ENCODE measurements around the gene CPEB1.
"Not testable (repeated sequence)": the region's sequence is repeated elsewhere in the genome, so short reads cannot be mapped to it uniquely, and the experiment has no call there.

Gene CPEB1

DNA sequence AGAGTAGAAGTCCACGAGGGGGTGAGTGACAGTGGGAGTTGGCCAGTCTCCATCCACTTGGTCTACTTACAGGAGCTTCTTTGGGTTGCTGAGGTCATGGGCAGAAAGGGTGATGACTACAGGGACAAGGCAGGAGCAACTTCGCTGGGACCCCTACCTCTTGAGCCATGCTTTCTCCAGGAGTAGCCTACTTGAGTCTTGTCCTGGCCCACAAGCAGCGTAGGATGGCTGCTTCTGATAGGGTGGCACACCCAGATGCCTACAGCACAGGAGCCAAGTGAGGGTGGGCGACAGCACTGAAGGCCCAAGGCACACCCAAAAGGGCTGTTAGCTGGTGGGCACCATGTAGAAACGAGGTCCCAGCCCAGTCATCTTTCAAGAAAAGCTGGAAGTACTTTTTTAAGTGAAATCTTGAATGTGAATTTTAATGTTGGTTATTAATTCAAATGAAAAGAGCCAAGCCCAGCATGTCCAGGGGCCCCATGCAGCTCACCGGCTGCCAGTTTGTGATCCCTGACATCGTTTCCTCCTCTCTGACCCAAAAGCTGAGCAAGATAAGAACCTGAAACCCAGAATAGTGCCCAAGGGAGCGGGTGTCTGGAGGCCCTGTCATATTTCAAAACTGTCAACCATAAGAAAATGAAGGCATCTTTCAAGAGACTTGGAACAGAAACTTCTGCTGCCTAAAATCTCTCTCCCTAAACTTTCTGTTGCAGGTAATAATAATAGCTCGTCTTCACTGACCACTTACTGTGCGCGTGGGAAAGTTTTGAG, 2.2 kb upstream of the CPEB1 start:
- H3K4me3 ChIP-seq (ENCODE audit: low read depth, low read length): no peak overlapping the region

DNA sequence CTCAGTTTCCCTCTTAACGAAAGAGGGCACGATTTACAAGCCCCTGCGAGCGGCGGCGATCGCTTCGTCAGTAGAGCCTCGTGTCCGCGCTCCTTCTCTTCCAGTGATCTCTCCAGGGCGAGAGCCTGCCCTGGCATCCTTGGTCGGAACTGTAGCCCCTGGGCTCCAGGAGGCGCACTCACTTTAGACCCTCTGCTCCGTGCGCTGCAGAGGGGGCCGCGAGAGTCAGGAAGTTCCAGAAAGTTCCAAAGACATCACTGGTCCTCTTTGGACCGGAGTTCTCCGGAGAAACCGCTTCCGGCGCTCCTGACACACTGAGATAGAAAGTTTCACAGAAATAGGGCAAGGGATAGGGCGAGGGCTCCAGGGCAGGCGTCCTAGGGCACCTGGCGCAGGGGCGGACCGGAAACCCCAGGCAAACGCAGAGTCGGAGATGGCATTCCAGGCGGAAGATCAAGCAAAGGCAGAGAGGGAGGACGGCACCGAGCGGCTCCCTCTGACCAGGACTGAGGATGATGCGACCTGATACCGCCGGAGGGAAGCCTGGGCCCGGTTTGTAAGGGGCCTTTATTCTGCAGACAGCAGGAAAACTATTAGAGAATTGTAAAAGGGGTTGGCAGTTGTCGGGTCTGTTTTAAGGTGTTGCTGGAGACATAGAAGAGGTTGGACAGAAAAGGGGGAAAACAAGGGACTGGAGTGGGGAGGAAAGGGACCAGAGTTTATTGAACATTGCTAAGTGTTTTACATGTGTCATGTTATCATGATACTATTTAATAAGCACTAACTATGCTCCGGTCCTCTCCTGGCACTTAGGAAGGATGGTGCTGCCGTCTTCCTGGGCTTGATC, 1.3 kb upstream of the CPEB1 start:
- H3K4me3 ChIP-seq (ENCODE audit: low read depth, low read length): peak overlapping the region; percentile 13

GRCh38 chr15:82647835-82648256, 683 bp upstream of the CPEB1 start:
- peak overlapping the region; percentile 27 for H3K4me3 ChIP-seq (ENCODE audit: low read depth, low read length)

GRCh38 chr15:82646250-82647044, 716 bp downstream of the CPEB1 start:
- H3K4me3 ChIP-seq (ENCODE audit: low read depth, low read length): peak overlapping the region; percentile 4

- H3K4me3 ChIP-seq (ENCODE audit: low read depth, low read length): not testable (repeated sequence)
Measured at GRCh38 chr15:82644967-82645852, 2.0 kb downstream of the CPEB1 start.

DNA sequence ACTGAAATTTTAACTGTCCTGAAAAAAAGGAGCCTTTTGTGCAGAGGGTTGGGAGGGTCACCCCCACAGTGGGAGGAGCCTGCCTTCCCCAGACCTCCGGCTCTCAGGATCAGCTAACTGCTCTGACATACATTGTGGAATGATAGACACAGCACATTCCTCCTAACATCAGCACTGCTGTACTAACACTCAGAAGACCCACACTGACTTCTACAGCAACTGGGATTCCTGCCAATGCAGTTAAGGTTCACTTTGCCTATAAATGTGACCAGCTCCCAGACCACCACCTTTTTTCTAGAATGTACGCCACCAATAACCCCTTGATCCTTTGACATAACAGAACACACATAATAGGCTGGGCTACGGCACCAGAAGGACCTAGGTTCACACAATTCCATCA, 3.2 kb downstream of the CPEB1 start:
- no peak overlapping the region for H3K4me3 ChIP-seq (ENCODE audit: low read depth, low read length)

DNA sequence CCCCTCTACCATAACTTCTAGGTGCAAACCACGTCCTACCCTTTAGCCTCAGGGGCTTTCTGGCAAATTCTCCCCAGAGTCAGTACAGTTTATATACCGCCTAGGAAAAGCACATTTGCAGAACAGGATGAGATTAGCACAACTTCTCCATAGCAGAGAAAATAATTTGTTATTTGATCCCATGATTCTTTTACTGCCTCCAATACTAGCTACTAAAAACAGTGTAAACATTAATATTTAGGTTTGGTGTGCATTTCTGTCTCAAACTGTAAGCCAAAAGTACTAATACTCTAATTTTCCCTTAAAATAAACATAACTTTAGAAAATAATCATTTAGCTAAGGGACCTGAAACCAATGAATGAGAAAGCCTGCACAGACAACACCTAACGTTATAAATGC, 4.5 kb downstream of the CPEB1 start:
- H3K4me3 ChIP-seq (ENCODE audit: low read depth, low read length): no peak overlapping the region

DNA sequence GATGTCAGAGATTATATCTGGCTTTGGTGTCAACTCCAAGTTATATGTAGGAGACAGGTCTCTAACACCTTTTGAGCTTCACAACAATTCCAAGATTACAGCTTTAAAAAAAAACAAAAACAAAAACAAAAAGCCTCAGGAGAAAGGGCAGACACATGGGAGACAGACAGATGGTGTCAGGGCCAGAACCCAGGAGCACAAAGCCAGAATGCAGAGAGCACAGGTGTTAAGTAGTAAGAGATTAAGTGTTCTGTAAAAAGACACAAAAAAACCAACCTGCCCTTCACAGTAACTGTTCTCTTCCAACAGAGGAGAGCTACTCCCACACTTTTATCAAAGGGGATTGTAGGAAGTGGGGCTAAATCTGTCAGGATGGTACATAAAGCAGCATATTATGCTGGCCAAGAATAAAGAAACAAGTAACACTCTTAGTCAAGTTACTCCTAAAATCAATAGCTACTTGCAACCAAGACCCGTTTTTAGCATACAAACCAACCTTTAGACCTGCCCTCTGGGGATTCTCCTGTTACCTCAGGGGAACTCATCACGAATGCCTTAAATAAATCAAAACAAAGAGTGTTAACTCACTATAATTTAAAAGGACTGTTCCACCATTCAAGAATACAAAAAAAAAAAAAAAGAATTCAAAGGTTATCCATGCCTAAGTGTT, 5.9 kb downstream of the CPEB1 start:
- H3K4me3 ChIP-seq (ENCODE audit: low read depth, low read length): no peak overlapping the region

- H3K4me3 ChIP-seq (ENCODE audit: low read depth, low read length): no peak overlapping the region
Measured at GRCh38 chr15:82640672-82641071, 6.5 kb downstream of the CPEB1 start.

GRCh38 chr15:82635798-82636197, 11.4 kb downstream of the CPEB1 start:
- no peak overlapping the region for H3K4me3 ChIP-seq (ENCODE audit: low read depth, low read length)

GRCh38 chr15:82630033-82630432, 17.1 kb downstream of the CPEB1 start:
- H3K4me3 ChIP-seq (ENCODE audit: low read depth, low read length): no peak overlapping the region

DNA sequence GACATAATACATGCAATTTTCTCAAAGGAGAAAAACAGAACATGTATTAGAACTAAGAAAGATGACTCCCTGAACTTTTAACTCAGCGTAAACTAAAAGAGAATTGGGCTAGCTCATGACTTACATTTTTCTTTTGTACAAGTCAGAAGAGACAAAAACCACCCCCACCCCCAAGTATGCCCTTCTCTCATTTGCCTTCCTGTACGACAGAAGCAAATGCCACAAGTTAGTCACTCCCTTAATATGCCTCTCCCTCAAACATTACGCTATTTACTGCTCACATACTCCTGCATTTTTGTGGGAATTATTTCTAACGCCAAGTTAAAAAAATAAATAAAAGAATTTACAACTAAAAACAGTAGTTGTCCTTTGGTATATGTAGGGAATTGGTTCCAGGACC, 22.0 kb downstream of the CPEB1 start:
- no peak overlapping the region for H3K4me3 ChIP-seq (ENCODE audit: low read depth, low read length)

- H3K4me3 ChIP-seq (ENCODE audit: low read depth, low read length): no peak overlapping the region
Measured at GRCh38 chr15:82624438-82624837, 22.7 kb downstream of the CPEB1 start.

DNA sequence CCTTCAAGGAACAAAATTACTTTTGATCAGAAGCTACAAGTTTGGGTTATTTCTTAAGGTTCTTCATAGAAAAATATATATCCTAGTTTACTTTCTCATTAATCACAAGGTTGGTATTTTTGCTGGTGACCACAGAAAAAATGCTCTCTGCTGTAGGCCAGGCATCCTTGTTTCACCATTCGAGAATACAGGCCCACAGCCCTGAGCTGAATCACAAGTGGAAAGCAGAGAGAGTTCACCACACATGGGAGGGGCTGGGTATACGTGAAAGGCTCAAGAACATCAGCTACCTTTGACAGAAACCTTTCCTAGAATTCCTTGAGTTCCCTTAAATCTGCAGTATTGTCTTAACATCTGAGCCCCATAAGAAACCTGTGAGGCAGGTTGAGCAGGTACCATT, 23.2 kb downstream of the CPEB1 start:
- no peak overlapping the region for H3K4me3 ChIP-seq (ENCODE audit: low read depth, low read length)

DNA sequence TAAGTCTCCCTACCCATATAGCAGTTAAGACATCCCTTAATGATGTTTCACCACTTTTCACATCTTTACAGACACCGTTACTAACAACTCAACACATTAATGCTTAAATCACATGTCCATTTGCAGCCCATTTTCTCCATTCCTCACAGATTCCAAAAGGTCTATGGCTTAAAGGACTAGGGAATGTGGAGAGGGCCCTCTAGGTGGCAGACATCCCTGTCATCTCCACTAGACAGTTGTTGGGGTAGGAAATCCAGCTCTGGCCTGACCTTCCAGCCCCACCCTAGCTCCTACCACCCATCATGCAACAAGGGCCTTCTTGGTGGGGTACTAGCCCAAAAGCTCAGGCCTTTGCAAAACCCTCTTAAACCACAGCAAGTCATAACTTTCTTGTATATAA, 25.2 kb downstream of the CPEB1 start:
- no peak overlapping the region for H3K4me3 ChIP-seq (ENCODE audit: low read depth, low read length)

DNA sequence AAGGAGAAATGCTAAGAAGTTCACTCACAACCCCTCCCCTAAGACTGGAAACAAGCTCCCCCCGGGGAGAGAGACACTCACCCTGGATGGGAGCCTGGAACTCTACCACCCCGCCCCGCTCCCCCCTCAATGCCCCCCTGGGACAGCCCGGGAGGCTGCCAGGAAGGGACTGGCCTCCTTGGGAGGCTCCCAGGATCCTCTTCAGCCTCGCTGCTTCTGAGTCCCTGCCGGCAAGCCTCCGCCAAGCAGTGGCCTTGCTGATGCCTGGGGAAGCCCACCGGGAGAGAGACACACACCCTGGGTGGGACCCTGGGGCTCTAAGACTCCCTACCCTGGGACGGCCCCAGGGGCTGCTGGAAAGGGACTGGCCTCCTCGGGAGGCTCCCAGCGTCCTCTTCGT, 33.4 kb downstream of the CPEB1 start:
- no peak overlapping the region for H3K4me3 ChIP-seq (ENCODE audit: low read depth, low read length)

DNA sequence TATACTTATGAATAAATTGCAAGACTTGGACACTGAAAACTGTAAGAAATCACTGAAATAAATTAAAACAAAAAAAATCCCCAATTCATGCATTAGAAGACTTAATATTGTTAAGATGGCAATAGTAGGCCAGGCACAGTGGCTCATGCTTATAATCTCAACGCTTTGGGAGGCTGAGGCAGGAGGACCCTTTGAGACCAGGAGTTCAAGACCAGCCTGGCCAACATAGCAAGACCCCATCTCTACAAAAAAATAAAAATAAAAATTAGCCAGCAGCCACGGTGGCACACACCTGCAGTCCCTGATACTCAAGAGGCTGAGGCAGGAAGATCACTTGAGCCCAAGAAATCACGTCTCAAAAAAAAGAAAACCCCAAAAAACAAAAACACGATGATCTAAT, 35.8 kb downstream of the CPEB1 start:
- H3K4me3 ChIP-seq (ENCODE audit: low read depth, low read length): no peak overlapping the region

- H3K4me3 ChIP-seq (ENCODE audit: low read depth, low read length): no peak overlapping the region
Measured at GRCh38 chr15:82602195-82602594, 45.0 kb downstream of the CPEB1 start.

DNA sequence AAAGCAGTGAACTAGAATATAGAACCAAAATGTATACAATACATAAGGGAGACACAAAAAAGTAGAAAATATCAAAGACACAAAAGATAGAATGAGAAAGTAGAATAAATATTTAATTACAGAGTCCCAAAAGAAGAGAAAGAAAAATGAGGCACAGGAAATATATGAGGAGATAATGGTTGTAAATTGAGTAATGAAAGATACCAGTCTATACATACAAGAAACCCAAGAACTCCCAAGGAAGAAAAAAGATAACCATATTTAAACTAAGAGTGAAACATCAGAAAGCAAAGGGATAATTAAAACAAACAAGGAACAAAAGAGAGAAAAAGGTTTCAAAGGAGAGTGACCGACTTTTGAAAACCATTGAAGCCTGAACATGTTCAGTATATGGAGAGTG, 47.3 kb downstream of the CPEB1 start:
- no peak overlapping the region for H3K4me3 ChIP-seq (ENCODE audit: low read depth, low read length)

DNA sequence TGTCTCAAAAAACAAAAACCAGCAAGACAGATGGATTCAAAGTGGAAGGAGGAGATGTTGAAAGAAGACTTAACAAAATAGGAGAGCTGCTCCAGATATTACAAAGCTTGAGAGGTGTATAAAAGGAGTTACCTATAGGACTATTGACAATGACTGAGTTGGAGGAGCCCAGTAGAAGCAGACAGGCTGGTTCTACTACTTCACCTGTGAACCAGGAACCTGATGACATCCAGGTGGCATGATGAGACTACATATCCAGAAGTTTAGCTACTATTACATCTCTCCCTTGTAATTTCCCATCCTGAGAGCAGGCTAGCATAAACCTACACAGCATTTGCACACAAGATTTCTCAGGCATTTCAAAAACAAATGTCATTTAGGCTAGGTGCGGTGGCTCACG, 49.3 kb downstream of the CPEB1 start:
- no peak overlapping the region for H3K4me3 ChIP-seq (ENCODE audit: low read depth, low read length)
